GF-D8 (cell line): ENCODE results near the gene PTPN1.

Experiments used
- DNase-seq: peaks from one replicate; lab custom pipeline; 2025; lab: John Stamatoyannopoulos, UW

Gene PTPN1

DNA sequence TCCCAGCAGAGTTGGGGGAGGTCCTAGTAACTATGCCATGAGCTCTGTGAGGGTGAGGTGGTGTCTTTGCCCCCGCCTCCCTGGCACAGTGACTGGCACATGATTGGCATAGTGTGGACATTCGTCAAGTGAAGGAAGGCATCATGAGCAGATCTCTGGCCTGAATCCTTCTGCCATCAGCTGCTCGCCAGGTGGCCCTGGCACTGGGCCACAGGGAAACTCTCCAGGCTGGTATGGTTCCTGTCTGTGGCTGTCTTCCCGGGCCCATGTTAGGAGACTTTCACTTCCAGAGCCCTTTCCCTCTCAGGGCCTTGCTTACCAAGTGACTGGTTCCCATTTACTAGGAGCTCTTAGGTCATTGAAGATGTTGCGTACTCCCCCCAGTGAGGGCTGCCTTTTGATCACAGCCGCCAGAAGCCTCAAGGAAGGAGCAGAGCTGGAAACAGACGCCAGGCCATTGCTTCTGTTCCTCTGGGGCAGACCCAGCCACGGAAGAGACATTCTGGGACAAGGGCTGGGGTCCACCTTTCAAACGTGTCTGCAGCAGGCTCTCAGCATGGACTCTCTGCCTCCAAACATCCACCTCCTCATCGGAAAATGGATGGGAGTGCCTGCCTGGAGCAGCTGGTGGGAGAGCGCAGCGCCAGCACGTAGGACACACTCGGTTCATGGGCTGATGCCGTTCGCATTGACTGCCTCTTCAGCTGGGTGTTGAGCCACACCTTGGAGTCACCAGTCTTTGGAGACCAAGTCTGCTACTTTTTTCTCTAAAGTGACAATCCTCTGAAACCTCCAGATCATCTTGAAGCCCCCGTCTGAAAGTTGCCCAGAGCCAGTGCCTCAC, 67.2 kb downstream of the PTPN1 start:
- no peak for DNase-seq

DNA sequence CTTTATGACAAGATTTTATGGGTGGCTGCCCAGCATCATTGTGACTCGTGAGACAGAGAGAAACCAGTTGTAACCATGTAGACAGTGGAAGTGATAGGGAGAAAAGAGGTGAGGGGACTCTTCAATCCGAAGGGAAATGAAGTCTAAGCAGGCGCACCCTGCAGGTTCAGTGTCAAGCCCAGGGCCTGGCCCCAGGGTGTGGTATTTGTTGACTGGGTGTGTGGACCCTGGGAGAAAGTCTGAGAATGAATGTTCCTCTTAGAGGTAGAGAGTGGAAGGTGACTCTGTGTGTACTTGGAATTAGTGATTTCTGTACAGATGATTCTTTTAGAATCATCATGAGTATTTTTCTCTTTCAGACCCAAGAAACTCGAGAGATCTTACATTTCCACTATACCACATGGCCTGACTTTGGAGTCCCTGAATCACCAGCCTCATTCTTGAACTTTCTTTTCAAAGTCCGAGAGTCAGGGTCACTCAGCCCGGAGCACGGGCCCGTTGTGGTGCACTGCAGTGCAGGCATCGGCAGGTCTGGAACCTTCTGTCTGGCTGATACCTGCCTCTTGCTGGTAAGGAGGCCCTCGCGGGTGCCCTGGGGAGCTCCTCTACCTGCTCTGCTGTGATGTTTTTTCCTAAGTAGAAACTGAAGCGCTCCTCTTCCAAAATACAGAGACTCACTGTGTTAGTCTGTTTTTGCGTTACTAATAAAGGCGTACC, 68.0 kb downstream of the PTPN1 start:
- DNase-seq = no peak

DNA sequence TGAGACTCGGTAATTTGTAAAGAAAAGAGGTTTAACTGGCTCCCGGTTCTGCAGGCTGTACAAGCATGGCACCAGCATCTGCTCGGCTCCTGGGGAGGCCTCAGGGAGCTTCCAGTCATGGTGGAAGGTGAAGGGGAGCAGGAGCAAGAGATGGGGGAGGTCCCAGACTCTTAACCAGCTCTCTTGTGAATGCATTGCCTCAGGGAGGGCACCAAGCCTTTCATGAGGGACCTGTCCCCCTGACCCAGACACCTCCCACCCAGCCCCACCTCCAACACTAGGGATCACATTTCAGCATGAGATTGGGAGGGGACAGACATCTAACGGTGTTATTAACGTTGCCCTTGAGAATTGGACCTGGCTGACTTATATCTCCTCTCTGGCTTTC, 68.6 kb downstream of the PTPN1 start:
- no peak for DNase-seq

DNA sequence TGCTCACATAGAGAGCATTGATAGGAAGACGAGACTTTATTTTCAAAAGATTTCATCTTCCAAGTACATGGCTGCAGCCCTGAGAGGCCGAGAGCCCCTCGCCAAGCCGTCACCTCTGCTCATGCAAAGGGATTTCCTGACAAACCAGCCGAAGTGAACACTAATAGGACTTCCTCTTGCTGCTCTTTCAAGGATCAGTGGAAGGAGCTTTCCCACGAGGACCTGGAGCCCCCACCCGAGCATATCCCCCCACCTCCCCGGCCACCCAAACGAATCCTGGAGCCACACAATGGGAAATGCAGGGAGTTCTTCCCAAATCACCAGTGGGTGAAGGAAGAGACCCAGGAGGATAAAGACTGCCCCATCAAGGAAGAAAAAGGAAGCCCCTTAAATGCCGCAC, 69.3 kb downstream of the PTPN1 start:
- DNase-seq = no peak

DNA sequence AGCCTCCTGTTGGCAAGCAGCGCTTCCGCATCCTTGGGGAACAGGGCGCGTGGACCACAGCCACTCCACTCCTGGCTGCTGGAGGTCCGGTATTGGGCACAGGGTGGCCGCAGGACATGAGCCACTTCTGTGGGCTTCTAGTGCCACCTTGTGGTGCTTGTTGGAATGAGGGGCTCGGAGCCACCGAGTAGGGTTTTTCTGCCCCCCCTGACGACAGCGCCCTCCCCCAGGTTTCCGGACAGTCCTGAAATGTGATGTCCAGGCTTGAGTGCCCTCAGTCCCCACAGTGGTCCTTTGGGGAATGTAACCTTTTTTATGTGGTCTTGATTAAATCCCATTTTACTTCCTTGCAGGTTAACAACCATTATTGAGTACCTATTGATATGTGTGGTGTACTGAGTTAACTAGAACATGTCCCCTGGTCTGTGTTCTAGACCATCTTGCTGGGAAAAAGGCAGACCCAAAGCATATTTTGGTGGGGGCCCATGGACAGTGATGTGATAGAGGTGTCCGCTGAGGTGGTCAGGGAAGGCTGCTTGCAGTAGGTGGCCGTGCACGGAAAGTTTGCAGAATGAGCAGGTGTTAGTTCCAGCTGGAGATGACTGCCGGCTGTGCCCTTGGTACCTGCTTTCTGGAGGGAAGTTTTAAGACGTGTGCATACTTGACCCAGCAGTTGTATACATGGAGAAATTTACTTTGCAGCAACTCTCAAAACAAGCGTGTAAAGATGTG, 70.0 kb downstream of the PTPN1 start:
- DNase-seq = no peak

DNA sequence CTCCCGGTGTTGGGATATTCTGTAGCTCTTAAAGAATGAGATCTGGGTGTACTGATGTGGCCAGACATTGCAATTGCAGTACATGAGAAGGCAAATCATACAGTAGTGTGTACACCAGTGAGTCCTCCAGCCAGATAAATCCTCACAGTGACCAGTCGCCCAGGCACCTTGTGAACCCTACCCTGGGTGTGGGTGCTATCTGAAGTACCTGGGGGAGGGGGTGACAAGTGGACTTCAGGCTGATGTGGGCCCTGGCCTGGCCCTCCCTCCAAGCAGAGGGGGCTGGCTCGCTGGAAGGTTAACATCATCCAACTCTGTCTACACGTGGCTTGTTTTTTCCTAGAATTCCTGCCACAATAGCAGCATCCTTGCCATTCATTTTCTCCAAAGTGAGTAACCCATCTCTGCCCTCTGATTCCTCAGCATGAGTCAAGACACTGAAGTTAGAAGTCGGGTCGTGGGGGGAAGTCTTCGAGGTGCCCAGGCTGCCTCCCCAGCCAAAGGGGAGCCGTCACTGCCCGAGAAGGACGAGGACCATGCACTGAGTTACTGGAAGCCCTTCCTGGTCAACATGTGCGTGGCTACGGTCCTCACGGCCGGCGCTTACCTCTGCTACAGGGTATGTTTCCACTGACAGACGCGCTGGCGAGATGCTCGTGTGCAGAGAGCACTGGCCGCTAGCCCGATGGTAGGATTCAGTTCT, 70.8 kb downstream of the PTPN1 start:
- no peak for DNase-seq

DNA sequence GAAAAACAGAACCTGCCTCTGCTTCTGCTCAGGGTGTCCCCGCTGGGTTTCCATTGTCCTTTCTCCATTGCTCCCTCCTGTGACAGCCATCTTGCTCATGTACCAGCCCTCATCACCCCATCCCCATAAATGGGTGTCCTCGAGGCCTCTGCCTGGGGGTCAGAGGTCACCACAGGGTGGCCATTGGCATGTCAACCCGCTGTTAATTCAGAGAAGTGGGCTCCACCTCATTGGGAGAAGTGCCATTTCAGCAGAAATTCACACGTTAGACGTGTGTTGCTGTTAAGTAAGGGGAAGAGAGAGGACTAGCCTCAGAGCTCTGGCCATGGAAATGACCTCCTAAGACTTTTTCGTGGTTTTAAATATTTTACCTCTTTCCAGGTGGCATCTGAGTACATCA, 71.9 kb downstream of the PTPN1 start:
- no peak for DNase-seq

DNA sequence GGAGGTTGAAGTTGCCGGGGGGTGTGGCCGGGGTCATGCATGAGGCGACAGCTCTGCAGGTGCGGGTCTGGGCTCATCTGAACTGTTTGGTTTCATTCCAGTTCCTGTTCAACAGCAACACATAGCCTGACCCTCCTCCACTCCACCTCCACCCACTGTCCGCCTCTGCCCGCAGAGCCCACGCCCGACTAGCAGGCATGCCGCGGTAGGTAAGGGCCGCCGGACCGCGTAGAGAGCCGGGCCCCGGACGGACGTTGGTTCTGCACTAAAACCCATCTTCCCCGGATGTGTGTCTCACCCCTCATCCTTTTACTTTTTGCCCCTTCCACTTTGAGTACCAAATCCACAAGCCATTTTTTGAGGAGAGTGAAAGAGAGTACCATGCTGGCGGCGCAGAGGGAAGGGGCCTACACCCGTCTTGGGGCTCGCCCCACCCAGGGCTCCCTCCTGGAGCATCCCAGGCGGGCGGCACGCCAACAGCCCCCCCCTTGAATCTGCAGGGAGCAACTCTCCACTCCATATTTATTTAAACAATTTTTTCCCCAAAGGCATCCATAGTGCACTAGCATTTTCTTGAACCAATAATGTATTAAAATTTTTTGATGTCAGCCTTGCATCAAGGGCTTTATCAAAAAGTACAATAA, 72.5 kb downstream of the PTPN1 start:
- no peak for DNase-seq

DNA sequence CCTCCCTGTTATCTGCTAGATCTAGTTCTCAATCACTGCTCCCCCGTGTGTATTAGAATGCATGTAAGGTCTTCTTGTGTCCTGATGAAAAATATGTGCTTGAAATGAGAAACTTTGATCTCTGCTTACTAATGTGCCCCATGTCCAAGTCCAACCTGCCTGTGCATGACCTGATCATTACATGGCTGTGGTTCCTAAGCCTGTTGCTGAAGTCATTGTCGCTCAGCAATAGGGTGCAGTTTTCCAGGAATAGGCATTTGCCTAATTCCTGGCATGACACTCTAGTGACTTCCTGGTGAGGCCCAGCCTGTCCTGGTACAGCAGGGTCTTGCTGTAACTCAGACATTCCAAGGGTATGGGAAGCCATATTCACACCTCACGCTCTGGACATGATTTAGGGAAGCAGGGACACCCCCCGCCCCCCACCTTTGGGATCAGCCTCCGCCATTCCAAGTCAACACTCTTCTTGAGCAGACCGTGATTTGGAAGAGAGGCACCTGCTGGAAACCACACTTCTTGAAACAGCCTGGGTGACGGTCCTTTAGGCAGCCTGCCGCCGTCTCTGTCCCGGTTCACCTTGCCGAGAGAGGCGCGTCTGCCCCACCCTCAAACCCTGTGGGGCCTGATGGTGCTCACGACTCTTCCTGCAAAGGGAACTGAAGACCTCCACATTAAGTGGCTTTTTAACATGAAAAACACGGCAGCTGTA, 73.4 kb downstream of the PTPN1 start:
- no peak for DNase-seq

DNA sequence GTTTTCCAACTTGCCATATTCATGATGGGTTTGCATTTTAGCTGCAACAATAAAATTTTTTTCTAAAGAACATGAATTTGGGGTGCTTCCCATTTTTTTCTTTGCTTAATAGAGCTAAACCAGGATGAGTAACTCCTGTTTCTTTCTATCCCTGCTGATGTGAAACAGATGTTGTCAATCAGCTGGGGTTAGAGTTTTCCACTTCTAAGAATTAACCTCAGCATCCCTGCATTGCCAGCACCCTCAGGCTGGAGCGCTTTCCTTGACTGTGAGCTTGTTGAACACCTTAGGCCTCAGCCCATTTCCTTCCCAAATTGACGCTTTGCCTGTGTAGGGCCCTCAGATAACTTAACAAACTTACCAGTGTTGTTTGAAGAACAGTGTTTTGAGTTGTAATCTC, 74.5 kb downstream of the PTPN1 start:
- DNase-seq = no peak

DNA sequence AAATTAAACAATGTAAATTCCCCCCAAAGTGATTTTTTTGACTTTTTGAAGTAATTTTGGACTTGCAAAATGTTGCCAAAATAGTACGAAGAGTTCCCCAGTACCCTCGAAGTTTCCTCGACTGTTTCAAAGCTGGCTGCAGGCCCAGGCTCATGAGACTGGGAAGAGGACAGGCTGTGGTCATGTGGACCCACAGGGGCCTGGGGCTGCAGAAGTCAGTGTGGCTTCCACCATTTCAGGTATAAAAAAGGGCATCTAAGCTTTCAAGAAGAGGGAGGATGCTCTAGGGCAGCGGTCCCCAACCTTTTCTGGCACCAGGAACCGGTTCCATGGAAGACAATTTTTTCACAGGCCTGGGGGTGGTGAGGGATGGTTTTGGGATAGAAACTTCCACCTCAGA, 75.0 kb downstream of the PTPN1 start:
- DNase-seq = no peak

DNA sequence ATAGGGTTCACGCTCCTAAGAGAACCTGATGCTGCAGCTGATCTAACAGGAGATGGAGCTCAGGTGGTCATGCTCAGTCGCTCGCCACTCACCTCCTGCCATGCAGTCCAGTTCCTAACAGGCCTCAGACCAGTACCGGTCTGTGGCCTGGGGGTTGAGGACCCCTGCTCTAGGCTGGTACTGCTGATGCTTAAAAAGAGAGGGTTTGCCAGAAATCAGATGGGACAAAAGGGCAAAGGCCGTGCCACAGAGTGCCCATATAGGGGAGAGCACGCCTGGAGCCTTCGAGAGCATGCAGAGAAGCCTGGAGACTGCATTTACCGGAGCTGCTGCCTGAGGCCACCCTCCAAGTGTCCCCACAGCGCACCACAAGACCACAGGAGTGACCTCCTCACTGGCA, 75.5 kb downstream of the PTPN1 start:
- no peak for DNase-seq

DNA sequence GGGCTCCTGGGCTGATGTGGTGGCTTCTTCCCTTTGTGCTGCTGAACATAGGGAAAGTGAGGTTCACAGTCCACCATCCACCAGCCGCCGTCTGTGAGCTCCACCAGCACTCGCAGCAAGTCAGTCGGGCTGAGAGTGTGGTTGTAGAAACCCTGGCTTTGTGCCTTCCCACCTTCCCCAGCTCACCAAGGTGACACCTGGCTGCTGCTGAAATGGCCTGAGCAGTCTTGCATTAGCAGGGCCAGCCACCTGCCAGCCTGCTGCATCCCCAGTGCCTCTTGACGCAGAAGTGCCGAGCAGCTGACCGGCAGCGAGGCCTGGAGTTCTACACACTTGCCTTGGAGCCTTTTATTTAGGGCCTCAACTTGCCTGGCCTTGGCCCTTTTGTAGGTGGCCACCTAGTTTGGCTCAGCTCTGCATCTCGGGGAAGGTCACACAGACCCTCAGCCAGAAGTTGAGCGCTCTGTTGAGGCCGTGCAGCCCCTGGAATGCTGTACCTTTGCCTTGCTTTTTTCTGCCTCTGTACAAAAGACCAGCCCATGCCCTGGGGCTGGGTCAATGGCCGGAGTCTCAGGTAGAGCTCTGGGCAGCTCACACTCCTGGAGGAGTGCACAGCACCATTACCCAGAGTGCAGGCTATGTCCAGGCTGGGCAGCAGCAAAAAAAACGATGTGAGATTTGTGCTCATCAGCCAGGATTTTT, 76.5 kb downstream of the PTPN1 start:
- no peak for DNase-seq

DNA sequence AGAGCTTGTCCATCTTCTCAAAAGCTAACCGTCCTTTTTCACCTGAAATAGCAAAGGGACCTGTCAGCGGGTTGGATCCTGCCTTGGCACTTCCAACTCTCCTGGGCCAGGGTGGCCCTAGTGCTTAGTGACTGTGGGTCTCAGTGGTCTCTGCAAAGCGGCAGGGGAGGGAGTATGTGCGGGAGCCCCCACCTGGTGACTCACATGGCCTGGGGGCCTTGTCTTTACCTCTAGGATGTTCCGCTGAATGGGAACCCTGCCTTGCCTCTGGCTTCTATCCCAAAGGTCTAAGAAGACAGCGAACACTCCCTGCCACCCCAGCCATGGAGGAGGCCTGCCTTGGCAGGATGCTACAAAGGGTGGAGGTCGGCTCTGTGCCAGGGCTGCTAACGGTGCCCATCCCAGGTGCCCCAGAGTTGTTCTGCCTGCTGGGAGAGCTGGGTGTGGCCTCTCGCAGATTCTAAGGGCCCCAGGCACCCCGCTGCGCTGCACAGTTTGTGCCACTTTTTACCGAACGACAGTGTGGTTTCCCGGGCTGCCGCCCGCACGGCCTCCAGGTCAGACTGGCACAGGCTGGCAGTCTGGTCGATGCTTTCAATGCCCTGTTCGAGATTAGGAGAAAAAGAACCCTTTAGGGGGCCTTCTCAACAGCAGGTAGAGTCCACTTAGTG, 77.2 kb downstream of the PTPN1 start:
- no peak for DNase-seq

DNA sequence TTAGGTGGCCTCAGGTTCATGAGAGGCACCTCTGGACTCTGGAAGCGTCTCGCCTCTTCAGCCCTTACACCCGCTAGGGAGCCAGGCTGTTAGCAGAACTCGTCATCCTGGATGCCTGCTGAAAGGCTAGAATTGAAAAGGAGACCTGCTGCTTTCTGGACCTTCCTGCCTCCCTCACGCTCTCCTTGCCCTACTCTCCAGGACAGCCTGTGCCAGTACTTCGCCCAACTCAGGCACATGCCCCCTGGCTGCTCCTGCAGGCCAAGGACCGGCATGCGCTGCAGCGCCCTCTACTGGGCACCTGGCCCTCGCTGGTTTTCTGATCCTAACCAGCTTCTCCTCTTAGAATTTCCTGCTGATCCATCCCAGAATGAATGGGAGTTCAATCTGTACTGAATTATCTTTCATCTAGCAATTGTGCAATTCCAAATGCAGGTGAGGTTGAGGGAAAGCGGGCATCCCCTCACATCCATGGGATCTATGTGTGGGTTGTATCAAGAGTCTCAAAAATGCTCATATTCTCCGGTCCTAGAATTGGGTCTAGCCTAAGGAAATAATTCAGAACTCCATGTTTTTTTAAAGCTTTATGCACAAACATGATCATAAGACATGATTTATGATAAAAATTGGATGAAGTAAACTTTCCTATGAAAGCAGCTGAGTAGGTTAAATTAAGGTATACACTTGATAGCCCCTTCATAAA, 78.0 kb downstream of the PTPN1 start:
- DNase-seq = no peak

DNA sequence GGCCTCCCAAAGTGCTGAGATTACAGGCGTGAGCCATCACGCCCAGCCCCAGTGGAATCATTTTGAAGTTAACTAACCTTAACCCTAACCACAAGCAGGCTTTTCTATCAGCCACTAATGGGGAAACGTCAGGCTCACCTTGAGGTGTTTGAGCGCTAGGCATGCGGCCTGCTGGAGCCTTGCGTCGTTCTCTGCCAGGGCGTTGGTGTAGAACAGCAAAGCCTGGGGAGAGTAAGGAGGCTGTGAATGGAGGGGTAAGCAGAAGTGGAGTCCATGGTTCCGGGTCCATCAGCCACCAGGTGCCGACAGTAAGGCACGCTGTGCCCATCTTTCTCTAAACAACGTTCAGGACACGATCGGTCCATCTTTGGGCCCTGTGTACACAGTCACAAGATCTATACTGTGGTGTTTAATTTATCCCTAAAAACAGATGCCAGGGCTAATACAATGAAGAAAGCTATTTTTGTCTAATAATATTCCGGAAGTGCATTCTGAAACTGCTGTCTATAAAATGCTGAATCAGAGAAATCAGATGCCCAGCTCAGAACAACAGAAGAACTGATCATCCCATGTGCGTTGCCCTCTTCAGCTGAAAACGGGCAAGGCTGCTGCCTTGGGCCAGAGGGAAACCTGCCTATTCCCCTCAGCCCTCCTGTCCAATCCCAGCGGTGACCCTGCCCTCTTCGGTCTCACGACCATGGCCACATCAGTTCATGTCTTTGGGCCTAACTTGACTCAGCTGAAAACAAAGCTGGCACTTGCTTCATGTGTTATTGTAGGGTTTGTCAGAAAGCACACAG, 79.6 kb downstream of the PTPN1 start:
- no peak for DNase-seq

DNA sequence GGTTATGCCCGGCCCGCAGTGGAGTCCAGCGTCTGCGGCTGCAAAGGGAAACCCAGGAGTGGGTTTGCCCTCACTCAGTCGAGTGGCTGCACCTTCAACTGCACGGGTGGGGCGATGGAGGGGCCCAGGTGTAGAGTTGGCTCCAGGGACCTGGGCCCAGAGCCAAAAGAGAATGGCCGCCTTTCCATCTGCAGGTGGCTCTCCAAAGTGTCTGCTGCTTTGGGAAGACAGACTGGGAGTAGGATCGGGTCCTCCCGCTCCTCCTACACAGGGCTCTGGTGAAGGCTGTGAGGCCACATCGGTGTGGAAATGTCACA, 80.1 kb downstream of the PTPN1 start:
- DNase-seq = no peak

DNA sequence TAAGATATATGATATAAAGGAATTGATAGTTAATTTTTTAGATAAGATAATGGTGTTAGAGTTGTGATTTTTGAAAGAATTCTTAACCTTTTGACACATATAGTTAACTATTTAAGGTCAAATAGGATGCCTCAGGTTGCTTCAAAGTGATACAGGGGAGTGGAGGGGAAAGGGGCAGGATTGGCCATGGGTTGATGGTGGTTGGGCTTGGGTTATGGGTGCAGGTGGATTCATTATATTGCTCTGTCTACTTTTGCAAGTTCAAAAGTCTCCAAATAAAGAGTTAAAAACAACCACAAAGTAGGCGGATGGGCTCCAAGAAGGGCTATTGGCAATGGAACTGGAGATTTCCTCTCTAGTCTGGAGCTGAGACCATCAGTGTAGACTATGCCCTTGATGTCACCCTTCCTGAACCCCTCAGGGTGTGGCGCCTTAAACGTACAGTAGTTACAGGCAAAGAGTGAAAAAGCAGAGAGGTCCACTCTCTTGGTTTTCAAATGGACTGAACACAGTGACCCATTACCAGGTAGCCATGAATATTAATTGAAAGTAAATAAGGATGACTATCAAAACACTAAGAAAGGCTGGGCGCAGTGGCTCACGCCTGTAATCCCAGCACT, 81.2 kb downstream of the PTPN1 start:
- no peak for DNase-seq
